Gastroesophageal sphincter (tissue), 4 donors: Measurements from ENCODE around the gene ZBTB47. TPM values are rescaled to one million over a fixed set of nuclear protein-coding genes. Genes with fewer than 3 reads are reported as not detected.

Experiments
- ATAC-seq: fragments of 150-250 bp; one replicate; pipeline ENCODE4 v1.9.1; 2016; ENCODE audit warnings: mild to moderate bottlenecking, moderate library complexity
- H3K27ac ChIP-seq, 4 donors: fragments of 200-600 bp; sonication (generic) in 3 of 4; 1 replicate in 3 of 4; 2 replicates in 1 of 4; pipeline ENCODE4 v1.5.1; 2016 to 2019
- H3K27me3 ChIP-seq: fragments of 200-600 bp; sonication (generic); one replicate; pipeline ENCODE4 v1.5.1; 2019
- H3K36me3 ChIP-seq, 2 donors: fragments of 200-600 bp; sonication (generic); one replicate each; pipeline ENCODE4 v1.5.1; 2019; ENCODE audit warnings: control low read depth in 1 of 2
- H3K4me1 ChIP-seq, 3 donors: fragments of 200-600 bp; sonication (generic); 1 replicate in 2 of 3; 2 replicates in 1 of 3; pipeline ENCODE4 v1.5.1; 2016 to 2019; ENCODE audit warnings: control low read depth in 2 of 3
- H3K4me3 ChIP-seq, 2 donors: fragments of 200-600 bp; sonication (generic); one replicate each; pipeline ENCODE4 v1.5.1; 2019; ENCODE audit warnings: mild to moderate bottlenecking in 1 of 2, moderate library complexity in 1 of 2
- H3K9me3 ChIP-seq, 3 donors: fragments of 200-600 bp; sonication (generic); one replicate each; pipeline ENCODE4 v1.5.1; 2017 to 2019; ENCODE audit warnings: control low read depth in 2 of 3
- CTCF ChIP-seq, 4 experiments: fragments of 200-600 bp in 2 of 4; fragments of 450-650 bp in 2 of 4; sonication (generic) in 1 of 4; IDR thresholded peaks; one replicate each; pipeline ENCODE4 v1.5.1; 2017 to 2019; ENCODE audit warnings: antibody characterized with exemption in 4 of 4, mild to moderate bottlenecking in 2 of 4, moderate library complexity in 2 of 4
- EP300 ChIP-seq: sonication (generic); formaldehyde crosslinking; IDR thresholded peaks from one replicate; pipeline ENCODE4 v1.6.1; 2017; ENCODE audit warnings: antibody characterized with exemption, mild to moderate bottlenecking
- POLR2A ChIP-seq, 2 donors: fragments of 450-650 bp; IDR thresholded peaks; one replicate each; pipeline ENCODE4 v1.6.1; 2017; ENCODE audit warnings: antibody characterized with exemption in 2 of 2, mild to moderate bottlenecking in 2 of 2, moderate library complexity in 1 of 2
- POLR2AphosphoS5 ChIP-seq: sonication (generic); formaldehyde crosslinking; IDR thresholded peaks from one replicate; pipeline ENCODE4 v1.6.1; 2017; ENCODE audit warnings: antibody characterized with exemption
- WGBS, 2 donors: methylation state at CpG; one replicate each; pipeline ENCODE4 v1.1.5; 2018; ENCODE audit warnings: low coverage in 1 of 2; 5-methylcytosine and 5-hydroxymethylcytosine counted together
- total RNA-seq, 4 donors: library from RNA; depleted of rRNA; stranded (reverse); fragments of >200 nt; gene quantifications; one replicate each; pipeline ENCODE4 v1.1.0, GENCODE V29; 2016

Gene ZBTB47
- total RNA-seq, 4 donors from 2014 or later, result 86.8 to 152 (median 110) TPM

- H3K4me3 ChIP-seq, result no peak overlapping the region
- no peak for ATAC-seq
- no peaks in the 10 kb centered on the region for H3K27me3 ChIP-seq
- no peaks in the 10 kb centered on the region for H3K4me1 ChIP-seq
- WGBS, 2 donors, result 100% methylated on average over 2 of the region's 10 CpGs; no CpG with 5 or more reads in 1 of the 2 donors
- no peak overlapping the region for H3K27ac ChIP-seq
- TF ChIP-seq CTCF (IDR thresholded peaks at IDR 0.05), result no peak
- no peak for TF ChIP-seq POLR2A (IDR thresholded peaks at IDR 0.05)
- TF ChIP-seq POLR2AphosphoS5, result no peak
- TF ChIP-seq EP300, result no peak
- H3K9me3 ChIP-seq, result no peaks in the 10 kb centered on the region
- no peaks in the 10 kb centered on the region for H3K36me3 ChIP-seq
Measured at GRCh38 chr3:42708611-42709151, 55.2 kb downstream of the ZBTB47 start.

GRCh38 chr3:42709621-42710020, 56.1 kb downstream of the ZBTB47 start:
- Histone ChIP-seq H3K36me3 (no peaks in the 10 kb centered on the region), H3K27ac (no peak overlapping the region), H3K9me3 (no peaks in the 10 kb centered on the region), H3K4me1 (no peaks in the 10 kb centered on the region), H3K4me3 (no peak overlapping the region), H3K27me3 (no peaks in the 10 kb centered on the region)
- ATAC-seq, result no peak
- WGBS, 2 donors, result 70% methylated on average over 4 of the region's 10 CpGs; no CpG with 5 or more reads in 1 of the 2 donors
- TF ChIP-seq POLR2A (IDR thresholded peaks at IDR 0.05) (no peak), POLR2AphosphoS5 (no peak), CTCF (IDR thresholded peaks at IDR 0.05) (no peak), EP300 (no peak)

GRCh38 chr3:42710323-42711021, 57.0 kb downstream of the ZBTB47 start:
- Histone ChIP-seq H3K4me3 (no peak overlapping the region), H3K9me3 (no peaks in the 10 kb centered on the region), H3K27ac (no peak overlapping the region), H3K36me3 (no peaks in the 10 kb centered on the region), H3K4me1 (no peaks in the 10 kb centered on the region), H3K27me3 (no peaks in the 10 kb centered on the region)
- 79% methylated on average over 3 of the region's 7 CpGs; no CpG with 5 or more reads in 1 of the 2 donors for WGBS, 2 donors
- no peak for ATAC-seq
- TF ChIP-seq EP300 (no peak), POLR2AphosphoS5 (no peak), CTCF (IDR thresholded peaks at IDR 0.05) (no peak), POLR2A (IDR thresholded peaks at IDR 0.05) (no peak)

- no peak for TF ChIP-seq POLR2AphosphoS5
- TF ChIP-seq EP300, result no peak
- ATAC-seq, result no peak
- Histone ChIP-seq H3K36me3 (no peaks in the 10 kb centered on the region), H3K27ac (no peak overlapping the region), H3K27me3 (no peaks in the 10 kb centered on the region), H3K4me3 (no peak overlapping the region), H3K9me3 (no peaks in the 10 kb centered on the region), H3K4me1 (no peaks in the 10 kb centered on the region)
- 20 to 57% methylated on average over 1 to 4 of the region's 6 CpGs for WGBS, 2 donors
Measured at GRCh38 chr3:42711491-42712343, 58.2 kb downstream of the ZBTB47 start.

GRCh38 chr3:42712344-42712648, 58.8 kb downstream of the ZBTB47 start:
- Histone ChIP-seq H3K9me3 (no peaks in the 10 kb centered on the region), H3K4me1 (no peaks in the 10 kb centered on the region), H3K4me3 (no peak overlapping the region), H3K36me3 (no peaks in the 10 kb centered on the region), H3K27me3 (no peaks in the 10 kb centered on the region), H3K27ac (no peak overlapping the region)
- TF ChIP-seq EP300, result no peak
- TF ChIP-seq POLR2A (IDR thresholded peaks at IDR 0.05), result no peak
- no peak for TF ChIP-seq CTCF (IDR thresholded peaks at IDR 0.05)
- no peak for TF ChIP-seq POLR2AphosphoS5
- ATAC-seq, result no peak
- WGBS, 2 donors, result 80 to 100% methylated on average over 1 to 3 of the region's 4 CpGs
